Endodermal cell (in vitro differentiated cells): ENCODE measurements around the gene CABP5. TPM values are rescaled to one million over a fixed set of nuclear protein-coding genes. Genes with fewer than 3 reads are reported as not detected.
A peak's percentile ranks its signal among the peaks of the same experiment; 100 is the strongest.

Source experiments
- DNase-seq: peaks from one replicate; pipeline ENCODE4 v3.0.0-alpha.2; 2017
- H3K27ac ChIP-seq: 2 replicates; pipeline ENCODE4 v1.5.1; 2013; ENCODE audit warnings: mild to moderate bottlenecking, low read depth, low read length, moderate library complexity
- H3K27me3 ChIP-seq: 2 replicates; pipeline ENCODE4 v1.6.1; 2013; ENCODE audit warnings: mild to moderate bottlenecking, low read length, moderate library complexity; ENCODE audit not compliant: insufficient read depth, control insufficient read depth, poor library complexity, severe bottlenecking
- H3K36me3 ChIP-seq: 2 replicates; pipeline ENCODE4 v1.7.0; 2013; ENCODE audit warnings: mild to moderate bottlenecking, low read length, moderate library complexity; ENCODE audit not compliant: control insufficient read depth, insufficient read depth
- H3K4me1 ChIP-seq: one replicate; pipeline ENCODE4 v1.7.0; 2013; ENCODE audit warnings: low read length; ENCODE audit not compliant: control insufficient read depth, insufficient read depth
- H3K4me3 ChIP-seq: 2 replicates; pipeline ENCODE4 v1.5.1; 2013; ENCODE audit warnings: mild to moderate bottlenecking, low read length, moderate library complexity
- H3K9ac ChIP-seq: 2 replicates; pipeline ENCODE4 v1.6.1; 2013; ENCODE audit warnings: mild to moderate bottlenecking, low read length, moderate library complexity; ENCODE audit not compliant: poor library complexity, severe bottlenecking; ENCODE audit errors: extremely low read depth
- H3K9me3 ChIP-seq: 2 replicates; pipeline ENCODE4 v1.6.1; 2013; ENCODE audit warnings: mild to moderate bottlenecking, low read length, moderate library complexity; ENCODE audit not compliant: control insufficient read depth
- H3K27ac Mint-ChIP-seq: 2 replicates; pipeline ENCODE4 v1.8.0; 2020; ENCODE audit warnings: mixed read lengths
- H3K27me3 Mint-ChIP-seq: 2 replicates; pipeline ENCODE4 v1.8.0; 2021; ENCODE audit warnings: mild to moderate bottlenecking, mixed read lengths; ENCODE audit not compliant: insufficient read depth
- H3K36me3 Mint-ChIP-seq: 2 replicates; pipeline ENCODE4 v1.8.0; 2020; ENCODE audit warnings: low read depth, mixed read lengths
- H3K4me1 Mint-ChIP-seq: 2 replicates; pipeline ENCODE4 v1.8.0; 2020; ENCODE audit warnings: mixed read lengths
- H3K4me3 Mint-ChIP-seq: 2 replicates; pipeline ENCODE4 v1.8.0; 2020; ENCODE audit warnings: mild to moderate bottlenecking, moderate library complexity, mixed read lengths
- H3K9me3 Mint-ChIP-seq: 2 replicates; pipeline ENCODE4 v1.8.0; 2020; ENCODE audit warnings: mild to moderate bottlenecking, mixed read lengths
- CTCF ChIP-seq: fragments of 200-600 bp; sonication (generic); conservative IDR thresholded peaks from 2 replicates; pipeline ENCODE4 v1.5.0; 2021; ENCODE audit warnings: antibody characterized with exemption, mild to moderate bottlenecking
- WGBS, 2 experiments: methylation state at CpG; one replicate each; pipeline versions ENCODE4 v1.1.5 to v1.1.7; 2013; ENCODE audit warnings: missing lambda C conversion rate in 2 of 2, mixed read lengths in 1 of 2; ENCODE audit not compliant: insufficient coverage in 1 of 2, insufficient read length in 1 of 2; 5-methylcytosine and 5-hydroxymethylcytosine counted together
- total RNA-seq, 2 donors: library from RNA; stranded (reverse); fragmentation: NEBNext Ultra II Directional in 1 of 2; extraction: Animal tissue kit (Norgen Biotek cat#: 25700) in 1 of 2; gene quantifications; 2 replicates in 1 of 2; 3 replicates in 1 of 2; pipeline ENCODE4 v1.2.1, GENCODE V29; 2021

CABP5 gene
- total RNA-seq, 2 donors from 2014 or later: not detected

GRCh38 chr19:48069435-48069834 is 25.6 kb upstream of the CABP5 start:
- H3K4me1 Mint-ChIP-seq: peaks cover 1% of the 10 kb centered on the region
- H3K27ac ChIP-seq: no peak overlapping the region
- H3K4me1 ChIP-seq: no peaks in the 10 kb centered on the region
- peak; percentile 56 for TF ChIP-seq CTCF
- no peak overlapping the region for H3K4me3 Mint-ChIP-seq
- H3K27ac Mint-ChIP-seq: no peak overlapping the region
- H3K9me3 Mint-ChIP-seq: peaks cover 8% of the 10 kb centered on the region
- H3K4me3 ChIP-seq: no peak overlapping the region
- H3K27me3 ChIP-seq: no peaks in the 10 kb centered on the region
- H3K9me3 ChIP-seq: no peaks in the 10 kb centered on the region
- H3K9ac ChIP-seq: no peak overlapping the region
- no peaks in the 10 kb centered on the region for H3K27me3 Mint-ChIP-seq
- peak; percentile 56 for DNase-seq
- no peaks in the 10 kb centered on the region for H3K36me3 ChIP-seq
- H3K36me3 Mint-ChIP-seq: peaks cover 2% of the 10 kb centered on the region
- 69 to 80% methylated on average over 2 of the region's 2 CpGs for WGBS, 2 experiments

GRCh38 chr19:48064509-48064908 is 20.6 kb upstream of the CABP5 start:
- Histone ChIP-seq H3K27me3 (no peaks in the 10 kb centered on the region), H3K4me3 (no peak overlapping the region), H3K9ac (no peak overlapping the region), H3K36me3 (no peaks in the 10 kb centered on the region), H3K27ac (no peak overlapping the region), H3K4me1 (no peaks in the 10 kb centered on the region), H3K9me3 (no peaks in the 10 kb centered on the region)
- peaks cover 1% of the 10 kb centered on the region for H3K27me3 Mint-ChIP-seq
- DNase-seq: no peak
- H3K4me3 Mint-ChIP-seq: no peak overlapping the region
- WGBS, 2 experiments: 71% methylated on average over 2 of the region's 2 CpGs; no CpG with 5 or more reads in 1 of the 2 experiments
- TF ChIP-seq CTCF: no peak
- peaks cover 5% of the 10 kb centered on the region for H3K9me3 Mint-ChIP-seq
- peak overlapping the region; percentile 83 for H3K27ac Mint-ChIP-seq
- H3K4me1 Mint-ChIP-seq: peaks cover 6% of the 10 kb centered on the region
- peaks cover 2% of the 10 kb centered on the region for H3K36me3 Mint-ChIP-seq

GRCh38 chr19:48061401-48062344 is 17.8 kb upstream of the CABP5 start:
- Mint-ChIP-seq H3K9me3 (peaks cover 5% of the 10 kb centered on the region), H3K27ac (no peak overlapping the region), H3K27me3 (peaks cover 1% of the 10 kb centered on the region), H3K36me3 (peaks cover 2% of the 10 kb centered on the region), H3K4me1 (peaks cover 5% of the 10 kb centered on the region), H3K4me3 (peak overlapping the region; percentile 18)
- H3K4me3 ChIP-seq: no peak overlapping the region
- H3K36me3 ChIP-seq: no peaks in the 10 kb centered on the region
- no peaks in the 10 kb centered on the region for H3K9me3 ChIP-seq
- H3K9ac ChIP-seq: no peak overlapping the region
- WGBS, 2 experiments: 84 to 95% methylated on average over 15 to 37 of the region's 37 CpGs
- no peaks in the 10 kb centered on the region for H3K4me1 ChIP-seq
- TF ChIP-seq CTCF: peak; percentile 38
- peak; percentile 65 for DNase-seq
- no peak overlapping the region for H3K27ac ChIP-seq
- H3K27me3 ChIP-seq: no peaks in the 10 kb centered on the region
